HCT116 (cell line): ENCODE results near the gene SLC12A1. TPM values are rescaled to one million over a fixed set of nuclear protein-coding genes. Genes with fewer than 3 reads are reported as not detected.

ENCODE experiments used
- ATAC-seq: fragments of 200-7000 bp; cut with Tn5 transposase; 2 replicates; pipeline ENCODE4 v1.9.1; 2020; ENCODE audit warnings: mild to moderate bottlenecking, moderate library complexity
- BruUV-seq: library from RNA; stranded (reverse); fragments of 400-500 nt; replicated peaks from 2 replicates; lab custom pipeline; 2021; lab: Mats Ljungman, UMichigan
- CTCF ChIA-PET: fragments of 300-600 bp; sonication (Branson Sonifier 250); formaldehyde crosslinking; loops from one replicate; lab custom pipeline; 2021; ENCODE audit warnings: antibody characterized with exemption; lab: Charles Lee
- POLR2A ChIA-PET: fragments of 300-600, 350-600 bp; sonication (Branson Sonifier 250); formaldehyde crosslinking; loops from one replicate; lab custom pipeline; 2021; ENCODE audit warnings: antibody characterized with exemption; lab: Charles Lee
- RAD21 ChIA-PET, 2 experiments: fragments of 300-600 bp; sonication (Branson Sonifier 250); formaldehyde crosslinking; loops; one replicate each; lab custom pipeline; 2023; ENCODE audit warnings: low total read pairs in 2 of 2; ENCODE audit not compliant: uncharacterized antibody in 2 of 2, unreplicated experiment in 2 of 2, low non-redundant PET in 1 of 2; lab: Charles Lee
- DNase-seq: peaks from one replicate; pipeline ENCODE4 v3.0.0-alpha.2; 2010; ENCODE audit warnings: low read depth, low spot score
- H2AFZ ChIP-seq: fragments of 200-600 bp; shearing (Covaris generic), sonication (generic); 2 replicates; pipeline ENCODE4 v1.6.1; 2017; ENCODE audit warnings: low read depth, mixed run types, mixed read lengths, antibody characterized with exemption, low read length; ENCODE audit not compliant: poor library complexity, severe bottlenecking
- H3K27ac ChIP-seq: 2 replicates; pipeline ENCODE4 v1.5.1; 2012; ENCODE audit warnings: low read depth, low read length
- H3K27me3 ChIP-seq: fragments of 200-600 bp; sonication (generic); 2 replicates; pipeline ENCODE4 v1.6.1; 2016; ENCODE audit warnings: mixed run types, low read length, mixed read lengths; ENCODE audit not compliant: insufficient read depth
- H3K36me3 ChIP-seq, 2 experiments: fragments of 200-500 bp in 1 of 2; fragments of 200-600 bp in 1 of 2; sonication (Bioruptor generic) in 1 of 2; sonication (generic) in 1 of 2; 2 replicates each; pipeline versions ENCODE4 v1.5.1 to v1.6.1; 2014 to 2016; ENCODE audit warnings: low read length in 2 of 2, inconsistent platforms in 1 of 2, mixed read lengths in 1 of 2, mixed run types in 1 of 2; ENCODE audit not compliant: insufficient read depth in 2 of 2, control insufficient read depth in 1 of 2
- H3K4me1 ChIP-seq, 2 experiments: fragments of 200-600 bp in 1 of 2; sonication (generic) in 1 of 2; 2 replicates each; pipeline versions ENCODE4 v1.5.1 to v1.6.1; 2012 to 2017; ENCODE audit warnings: low read length in 2 of 2, inconsistent platforms in 1 of 2, mild to moderate bottlenecking in 1 of 2, mixed read lengths in 1 of 2, mixed run types in 1 of 2, moderate library complexity in 1 of 2; ENCODE audit not compliant: insufficient read depth in 2 of 2, control insufficient read depth in 1 of 2
- H3K4me2 ChIP-seq: fragments of 200-600 bp; sonication (generic); 2 replicates; pipeline ENCODE4 v1.6.1; 2017; ENCODE audit warnings: mixed run types, low read length, mixed read lengths
- H3K4me3 ChIP-seq, 2 experiments: fragments of 200-600 bp in 1 of 2; sonication (generic) in 1 of 2; replicated peaks in 1 of 2; 2 replicates each; pipeline ENCODE4 v1.5.1; 2011 to 2016; ENCODE audit warnings: low read length in 2 of 2, control low read depth in 1 of 2, low read depth in 1 of 2, mild to moderate bottlenecking in 1 of 2, mixed read lengths in 1 of 2, mixed run types in 1 of 2
- H3K79me2 ChIP-seq: fragments of 200-600 bp; sonication (generic); 2 replicates; pipeline ENCODE4 v1.6.1; 2017; ENCODE audit warnings: mild to moderate bottlenecking, mixed run types, low read length, moderate library complexity, mixed read lengths; ENCODE audit not compliant: insufficient read depth
- H3K9ac ChIP-seq: fragments of 200-600 bp; sonication (generic); 2 replicates; pipeline ENCODE4 v1.6.1; 2016; ENCODE audit warnings: low read length, mixed read lengths
- H3K9me2 ChIP-seq: fragments of 200-600 bp; sonication (generic), shearing (Covaris generic); 2 replicates; pipeline ENCODE4 v1.6.1; 2017; ENCODE audit warnings: mixed run types, mild to moderate bottlenecking, moderate library complexity; ENCODE audit not compliant: insufficient read depth
- H3K9me3 ChIP-seq, 2 experiments: fragments of 200-500 bp in 1 of 2; fragments of 200-600 bp in 1 of 2; sonication (Bioruptor generic) in 1 of 2; sonication (generic) in 1 of 2; 2 replicates each; pipeline ENCODE4 v1.6.1; 2014 to 2017; ENCODE audit warnings: low read length in 2 of 2, mixed read lengths in 2 of 2, inconsistent platforms in 1 of 2, low read depth in 1 of 2, mild to moderate bottlenecking in 1 of 2, mixed run types in 1 of 2, moderate library complexity in 1 of 2; ENCODE audit not compliant: control insufficient read depth in 1 of 2, insufficient read depth in 1 of 2
- H4K20me1 ChIP-seq: fragments of 200-600 bp; sonication (generic), shearing (Covaris generic); 2 replicates; pipeline ENCODE4 v1.6.1; 2017; ENCODE audit warnings: mixed run types, mild to moderate bottlenecking, moderate library complexity; ENCODE audit not compliant: insufficient read depth
- CEBPB ChIP-seq: IDR thresholded peaks from 2 replicates; pipeline ENCODE4 v1.6.1; 2012; ENCODE audit warnings: low read depth
- CTCF ChIP-seq, 3 experiments: fragments of 200-600 bp in 1 of 3; sonication (generic) in 1 of 3; IDR thresholded peaks in 2 of 3; conservative IDR thresholded peaks in 1 of 3; 2 replicates each; pipeline ENCODE4 v1.5.1; 2012 to 2017; ENCODE audit warnings: low read depth in 2 of 3, low read length in 2 of 3, antibody characterized with exemption in 1 of 3, borderline replicate concordance in 1 of 3, control low read depth in 1 of 3, mild to moderate bottlenecking in 1 of 3, mixed read lengths in 1 of 3, mixed run types in 1 of 3, moderate library complexity in 1 of 3; ENCODE audit not compliant: insufficient read depth in 1 of 3
- ELF1 ChIP-seq: IDR thresholded peaks from 2 replicates; pipeline ENCODE4 v1.6.1; 2012; ENCODE audit warnings: low read depth, borderline replicate concordance
- EZH2 ChIP-seq: fragments of 200-600 bp; sonication (generic); IDR thresholded peaks from 2 replicates; pipeline ENCODE4 v1.6.1; 2017; ENCODE audit warnings: antibody characterized with exemption, mixed run types
- EZH2phosphoT487 ChIP-seq: fragments of 200-600 bp; IDR thresholded peaks from 2 replicates; pipeline ENCODE4 v1.6.1; 2018; ENCODE audit warnings: antibody characterized with exemption, borderline replicate concordance
- FOSL1 ChIP-seq: IDR thresholded peaks from 2 replicates; pipeline ENCODE4 v1.6.1; 2012; ENCODE audit warnings: low read depth
- RAD21 ChIP-seq: IDR thresholded peaks from 2 replicates; pipeline ENCODE4 v1.6.1; 2012; ENCODE audit warnings: low read depth, mild to moderate bottlenecking
- SIN3A ChIP-seq: IDR thresholded peaks from 2 replicates; pipeline ENCODE4 v1.6.1; 2012; ENCODE audit warnings: low read depth
- YY1 ChIP-seq: IDR thresholded peaks from 2 replicates; pipeline ENCODE4 v1.6.1; 2011; ENCODE audit warnings: low read length, low read depth, moderate library complexity, mild to moderate bottlenecking; ENCODE audit not compliant: insufficient replicate concordance; ENCODE audit errors: extremely low read depth
- ZFX ChIP-seq: fragments of 450-650 bp; IDR thresholded peaks from 2 replicates; pipeline ENCODE4 v1.6.1; 2017
- ZNF274 ChIP-seq: fragments of 200-500 bp; sonication (Bioruptor generic); IDR thresholded peaks from 2 replicates; pipeline ENCODE4 v1.6.1; 2014; ENCODE audit warnings: mild to moderate bottlenecking, low read depth, low read length, inconsistent platforms
- intact Hi-C: fragments of 100-400 bp; cut with micrococcal nuclease; formaldehyde crosslinking; loops from 2 replicates; pipeline ENCODE4 v1.10.0; 2022
- total RNA-seq: library from RNA; stranded (reverse); gene quantifications from one replicate; pipeline ENCODE4 v1.2.1, GENCODE V29; 2021; ENCODE audit not compliant: unreplicated experiment
- TF ChIP-seq, protein P1 (sequence below): IDR thresholded peaks from 2 replicates; pipeline ENCODE4 v1.6.1; 2012

Gene SLC12A1
- total RNA-seq, 1 experiment from 2014 or later: not detected

DNA sequence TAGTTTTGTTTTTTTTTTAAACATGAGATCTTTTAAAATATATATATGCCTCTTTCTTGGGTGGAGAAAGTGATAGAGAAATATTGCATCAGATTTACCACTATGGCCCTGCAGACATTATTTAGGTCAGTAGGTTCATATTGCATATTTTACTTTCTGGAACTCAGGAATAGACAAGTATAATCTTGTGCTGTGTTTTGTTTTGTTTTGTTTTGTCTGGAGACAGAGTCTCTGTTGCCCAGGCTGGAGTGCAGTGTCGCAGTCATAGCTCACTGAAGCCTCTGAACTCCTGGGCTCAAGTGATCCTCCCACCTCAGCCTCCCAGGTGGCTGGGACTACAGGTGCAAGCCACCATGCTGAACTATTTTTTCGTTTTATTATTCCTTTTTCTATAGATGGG lies 103.6 kb downstream of the SLC12A1 start:
- intact Hi-C loops: no loop called here
- H3K9me2 ChIP-seq: no peaks in the 10 kb centered on the region
- no peaks in the 10 kb centered on the region for H3K36me3 ChIP-seq
- H3K4me1 ChIP-seq: no peaks in the 10 kb centered on the region
- no peaks in the 10 kb centered on the region for H4K20me1 ChIP-seq
- no TSS peak for BruUV-seq
- TF ChIP-seq CTCF (IDR thresholded peaks at IDR 0.05 in 2 of 3, conservative IDR thresholded peaks at IDR 0.05 in 1 of 3; ENCODE audit: borderline replicate concordance in 1 of 3, insufficient read depth in 1 of 3, low read depth in 2 of 3, low read length in 2 of 3) (no peak), ELF1 (no peak), EZH2phosphoT487 (no peak), ZNF274 (no peak), SIN3A (no peak), CEBPB (no peak), EZH2 (no peak), ZFX (no peak), RAD21 (no peak), YY1 (no peak), FOSL1 (no peak)
- TF ChIP-seq, protein P1, sequence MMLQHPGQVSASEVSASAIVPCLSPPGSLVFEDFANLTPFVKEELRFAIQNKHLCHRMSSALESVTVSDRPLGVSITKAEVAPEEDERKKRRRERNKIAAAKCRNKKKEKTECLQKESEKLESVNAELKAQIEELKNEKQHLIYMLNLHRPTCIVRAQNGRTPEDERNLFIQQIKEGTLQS: no peak
- H2AFZ ChIP-seq: no peak overlapping the region
- ATAC-seq: no peak
- DNase-seq: no peak
- H3K9ac ChIP-seq: no peak overlapping the region
- ChIA-PET RAD21 (no interaction called here), POLR2A (no interaction called here), CTCF (no interaction called here)
- no peak overlapping the region for H3K4me3 ChIP-seq
- H3K4me2 ChIP-seq: no peak overlapping the region
- H3K9me3 ChIP-seq: no peaks in the 10 kb centered on the region
- no peaks in the 10 kb centered on the region for H3K27me3 ChIP-seq
- no peak overlapping the region for H3K27ac ChIP-seq
- H3K79me2 ChIP-seq: no peaks in the 10 kb centered on the region
